Astrocyte of the spinal cord (primary cell): Measurements from ENCODE around the gene LEF1.

Source experiments
- DNase-seq: peaks from one replicate; pipeline ENCODE4 v3.0.0; 2011; ENCODE audit warnings: low read depth, low spot score
- H3K4me3 ChIP-seq: 2 replicates; pipeline ENCODE4 v1.5.1; 2011; ENCODE audit warnings: low read depth, mild to moderate bottlenecking, low read length, moderate library complexity
- in situ Hi-C: cut with HindIII; loops from 2 replicates; pipeline ENCODE4 v1.10.0; 2017; ENCODE audit warnings: low sequenced_read_pairs
- TF ChIP-seq, protein P1 (sequence below): IDR thresholded peaks from 2 replicates; pipeline ENCODE4 v1.5.1; 2012; ENCODE audit warnings: low read depth, mild to moderate bottlenecking, low read length, inconsistent platforms

Gene LEF1

GRCh38 chr4:108209489-108209888, 40.8 kb upstream of the LEF1 start:
- TF ChIP-seq, protein P1, sequence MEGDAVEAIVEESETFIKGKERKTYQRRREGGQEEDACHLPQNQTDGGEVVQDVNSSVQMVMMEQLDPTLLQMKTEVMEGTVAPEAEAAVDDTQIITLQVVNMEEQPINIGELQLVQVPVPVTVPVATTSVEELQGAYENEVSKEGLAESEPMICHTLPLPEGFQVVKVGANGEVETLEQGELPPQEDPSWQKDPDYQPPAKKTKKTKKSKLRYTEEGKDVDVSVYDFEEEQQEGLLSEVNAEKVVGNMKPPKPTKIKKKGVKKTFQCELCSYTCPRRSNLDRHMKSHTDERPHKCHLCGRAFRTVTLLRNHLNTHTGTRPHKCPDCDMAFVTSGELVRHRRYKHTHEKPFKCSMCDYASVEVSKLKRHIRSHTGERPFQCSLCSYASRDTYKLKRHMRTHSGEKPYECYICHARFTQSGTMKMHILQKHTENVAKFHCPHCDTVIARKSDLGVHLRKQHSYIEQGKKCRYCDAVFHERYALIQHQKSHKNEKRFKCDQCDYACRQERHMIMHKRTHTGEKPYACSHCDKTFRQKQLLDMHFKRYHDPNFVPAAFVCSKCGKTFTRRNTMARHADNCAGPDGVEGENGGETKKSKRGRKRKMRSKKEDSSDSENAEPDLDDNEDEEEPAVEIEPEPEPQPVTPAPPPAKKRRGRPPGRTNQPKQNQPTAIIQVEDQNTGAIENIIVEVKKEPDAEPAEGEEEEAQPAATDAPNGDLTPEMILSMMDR = no peak
- no peak for DNase-seq
- in situ Hi-C loops = no loop called here
- H3K4me3 ChIP-seq = no peak overlapping the region

DNA sequence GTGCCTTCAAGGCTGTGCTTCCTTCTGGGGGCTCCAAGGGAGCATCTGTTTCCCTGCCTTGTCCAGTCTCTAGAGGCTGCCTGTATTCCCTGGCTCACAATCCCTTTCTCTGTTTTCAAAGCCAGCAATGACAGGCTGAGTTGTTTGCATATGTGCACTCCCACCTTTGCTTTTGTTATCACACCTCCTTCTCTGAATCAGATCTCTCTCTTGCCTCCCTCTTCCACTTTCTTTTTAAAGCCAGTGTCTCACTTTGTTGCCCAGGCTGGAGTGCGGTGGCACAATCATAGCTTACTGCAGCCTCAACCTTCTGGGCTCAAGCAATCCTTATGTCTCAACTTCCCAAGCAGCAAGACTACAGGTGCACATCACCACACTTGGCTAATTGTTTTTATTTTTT, 37.1 kb upstream of the LEF1 start:
- TF ChIP-seq, protein P1 = no peak
- no peak overlapping the region for H3K4me3 ChIP-seq
- DNase-seq = no peak
- in situ Hi-C loops = no loop called here

GRCh38 chr4:108204518-108204917, 35.8 kb upstream of the LEF1 start:
- TF ChIP-seq, protein P1 = no peak
- in situ Hi-C loops = no loop called here
- DNase-seq = peak; percentile 16
- H3K4me3 ChIP-seq = no peak overlapping the region

DNA sequence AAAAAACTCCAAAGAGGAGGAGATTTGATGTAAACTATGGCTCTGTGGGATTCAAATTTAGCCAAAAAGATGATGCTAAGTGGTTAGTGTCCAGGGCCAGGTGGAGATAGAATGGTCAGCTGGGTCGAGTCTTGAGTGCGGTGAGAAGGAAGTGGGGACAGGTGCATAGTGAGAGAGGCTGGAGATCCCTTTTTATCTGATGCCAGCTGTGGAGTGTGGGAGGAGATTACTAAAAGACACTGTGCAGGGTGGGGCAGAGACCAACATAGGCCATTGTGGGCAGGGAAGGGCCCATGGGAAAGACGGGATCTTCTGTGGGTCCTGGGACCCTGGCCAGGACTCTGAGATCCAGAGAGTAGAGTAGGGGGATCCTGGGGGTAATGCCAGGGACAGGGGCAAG, 34.6 kb upstream of the LEF1 start:
- no peak for DNase-seq
- TF ChIP-seq, protein P1 = no peak

GRCh38 chr4:108201774-108202173, 33.0 kb upstream of the LEF1 start:
- no peak overlapping the region for H3K4me3 ChIP-seq
- DNase-seq = no peak
- in situ Hi-C loops = no loop called here
- TF ChIP-seq, protein P1 = no peak

More for the DNA sequence above, 34.6 kb upstream of the LEF1 start:
- in situ Hi-C loops = no loop called here
- no peak overlapping the region for H3K4me3 ChIP-seq

GRCh38 chr4:108199881-108200280, 31.1 kb upstream of the LEF1 start:
- no peak overlapping the region for H3K4me3 ChIP-seq
- DNase-seq = no peak
- TF ChIP-seq, protein P1 = no peak
- in situ Hi-C loops = no loop called here
